K562 (cell line): ENCODE data around the gene DLL4. TPM values are rescaled to one million over a fixed set of nuclear protein-coding genes. Genes with fewer than 3 reads are reported as not detected.

Experiments
- CTCF ChIP-seq, 3 experiments: IDR thresholded peaks in 2 of 3; conservative IDR thresholded peaks in 1 of 3; 2 replicates each; pipeline ENCODE4 v1.5.1; 2011 to 2012; ENCODE audit warnings: low read length in 3 of 3, mild to moderate bottlenecking in 3 of 3, control low read depth in 2 of 3, improper control_type of control experiment in 1 of 3, inconsistent platforms in 1 of 3, low read depth in 1 of 3, mixed read lengths in 1 of 3, moderate library complexity in 1 of 3; ENCODE audit not compliant: insufficient read depth in 2 of 3
- ETS1 ChIP-seq: conservative IDR thresholded peaks from 2 replicates; pipeline ENCODE4 v1.6.1; 2011; ENCODE audit warnings: low read depth, mild to moderate bottlenecking, low read length; ENCODE audit not compliant: control insufficient read depth
- GATA2 ChIP-seq: sonication (generic); formaldehyde crosslinking; IDR thresholded peaks from 2 replicates; pipeline ENCODE4 v1.4.0; 2020; ENCODE audit warnings: mild to moderate bottlenecking, missing genetic modification reagents
- MYNN ChIP-seq, 2 experiments: sonication (generic); formaldehyde crosslinking in 1 of 2; IDR thresholded peaks; 2 replicates each; pipeline versions ENCODE4 v1.5.0 to v1.6.1; 2016 to 2020; ENCODE audit warnings: antibody characterized with exemption in 1 of 2, missing genetic modification reagents in 1 of 2
- SMAD1 ChIP-seq: fragments of 150-350 bp; IDR thresholded peaks from 2 replicates; pipeline ENCODE4 v1.6.1; 2014; ENCODE audit warnings: low read length, low read depth; ENCODE audit not compliant: partially characterized antibody
- SMARCB1 ChIP-seq: IDR thresholded peaks from 2 replicates; pipeline ENCODE4 v1.6.1; 2011; ENCODE audit warnings: improper control_type of control experiment, low read depth; ENCODE audit not compliant: insufficient read length
- SP2 ChIP-seq: IDR thresholded peaks from 2 replicates; pipeline ENCODE4 v1.6.1; 2011; ENCODE audit warnings: mild to moderate bottlenecking, low read depth, low read length, moderate library complexity; ENCODE audit not compliant: poor library complexity, severe bottlenecking; ENCODE audit errors: extremely low read depth
- ZFPM2 ChIP-seq: fragments of 250-450 bp; sonication (Bioruptor Pico); IDR thresholded peaks from 2 replicates; pipeline ENCODE4 v1.5.1; 2022; ENCODE audit warnings: mild to moderate bottlenecking
- ZNF436 ChIP-seq: fragments of 250-450, 450-650 bp; sonication (Bioruptor Pico); formaldehyde crosslinking; IDR thresholded peaks from 2 replicates; pipeline ENCODE4 v1.7.0; 2020; ENCODE audit warnings: mild to moderate bottlenecking
- polyA plus RNA-seq, 8 experiments: library from polyadenylated mRNA; depleted of rRNA in 4 of 8; stranded (reverse) in 5 of 8; unstranded in 3 of 8; fragments of >200 nt; fragmentation: Nextera tagmentation in 2 of 8; fragmentation: Illumina TruSeq in 1 of 8; extraction: Ambion mirVana in 2 of 8; extraction: Trizol in 1 of 8; gene quantifications; 2 replicates each; pipeline versions ENCODE4 v1.2.1 to v1.2.3, GENCODE V29; 2011 to 2014; ENCODE audit warnings: inconsistent platforms in 1 of 8, missing spikeins in 1 of 8
- total RNA-seq, 7 experiments: library from RNA; depleted of rRNA in 6 of 7; stranded (reverse); fragments of >200 nt in 6 of 7; fragmentation: Illumina TruSeq in 2 of 7; extraction: Trizol in 2 of 7; gene quantifications; 2 replicates each; pipeline versions ENCODE4 v1.2.1 to v1.2.3, GENCODE V29; 2011 to 2021; ENCODE audit warnings: low replicate concordance in 1 of 7
- TF ChIP-seq, protein P1 (sequence below): fragments of 450-650 bp; IDR thresholded peaks from 2 replicates; pipeline ENCODE4 v1.6.1; 2018; ENCODE audit warnings: mild to moderate bottlenecking, low read depth; ENCODE audit not compliant: partially characterized antibody

The DLL4 gene
- total and polyA plus RNA-seq, 9 of the 15 experiments (the other 6 are each of a cell fraction or from before 2014, with no cell fraction given) = 0.04 to 1.1 (median 0.41) TPM; not detected in 1

GRCh38 chr15:40893019-40893670, 36.0 kb upstream of the DLL4 start (continued):
- TF ChIP-seq ETS1 = no peak
- TF ChIP-seq GATA2 (CRISPR knock-in tag) = no peak
- TF ChIP-seq CTCF (IDR thresholded peaks at IDR 0.05 in 2 of 3, conservative IDR thresholded peaks at IDR 0.05 in 1 of 3; ENCODE audit: insufficient read depth in 2 of 3, low read depth in 1 of 3, low read length in 3 of 3) = no peak
- TF ChIP-seq SMAD1 = no peak
- no peak for TF ChIP-seq ZNF436 (CRISPR knock-in tag)
- TF ChIP-seq, protein P1, sequence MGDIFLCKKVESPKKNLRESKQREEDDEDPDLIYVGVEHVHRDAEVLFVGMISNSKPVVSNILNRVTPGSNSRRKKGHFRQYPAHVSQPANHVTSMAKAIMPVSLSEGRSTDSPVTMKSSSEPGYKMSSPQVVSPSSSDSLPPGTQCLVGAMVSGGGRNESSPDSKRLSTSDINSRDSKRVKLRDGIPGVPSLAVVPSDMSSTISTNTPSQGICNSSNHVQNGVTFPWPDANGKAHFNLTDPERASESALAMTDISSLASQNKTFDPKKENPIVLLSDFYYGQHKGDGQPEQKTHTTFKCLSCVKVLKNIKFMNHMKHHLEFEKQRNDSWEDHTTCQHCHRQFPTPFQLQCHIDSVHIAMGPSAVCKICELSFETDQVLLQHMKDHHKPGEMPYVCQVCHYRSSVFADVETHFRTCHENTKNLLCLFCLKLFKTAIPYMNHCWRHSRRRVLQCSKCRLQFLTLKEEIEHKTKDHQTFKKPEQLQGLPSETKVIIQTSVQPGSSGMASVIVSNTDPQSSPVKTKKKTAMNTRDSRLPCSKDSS = no peak
- no peak for TF ChIP-seq SMARCB1
- no peak for TF ChIP-seq MYNN (IDR thresholded peaks at IDR 0.05)
- TF ChIP-seq MYNN (CRISPR knock-in tag; IDR thresholded peaks at IDR 0.05) = no peak
- no peak for TF ChIP-seq ZFPM2 (CRISPR knock-in tag)
- TF ChIP-seq SP2 = no peak
- TF ChIP-seq, all 486 proteins: peak for 0
